SK-N-SH (cell line): ENCODE results near the gene CCDC106. TPM values are rescaled to one million over a fixed set of nuclear protein-coding genes. Genes with fewer than 3 reads are reported as not detected.

Experiments
- CTCF ChIA-PET: fragments of 300-600, 350-600 bp; formaldehyde crosslinking; extraction: SDS; loops from one replicate; lab custom pipeline; 2021; lab: Yijun Ruan, JAX
- POLR2A ChIA-PET: fragments of 350-600 bp; sonication (Branson Sonifier 250); formaldehyde crosslinking; extraction: SDS; loops from one replicate; lab custom pipeline; 2020; ENCODE audit warnings: antibody characterized with exemption, inconsistent platforms; lab: Yijun Ruan, JAX
- DNase-seq: peaks from one replicate; pipeline ENCODE4 v3.0.0; 2012
- H2AFZ ChIP-seq: fragments of 200-600 bp; sonication (generic); 2 replicates; pipeline ENCODE4 v1.8.1; 2016; ENCODE audit warnings: antibody characterized with exemption, mild to moderate bottlenecking, low read depth
- H3F3A ChIP-seq: fragments of 200-600 bp; sonication (generic); replicated peaks from 2 replicates; pipeline ENCODE3; 2016; ENCODE audit warnings: antibody characterized with exemption, mild to moderate bottlenecking; ENCODE audit not compliant: insufficient read depth
- H3K27ac ChIP-seq, 2 experiments: fragments of 200-500 bp in 1 of 2; fragments of 200-600 bp in 1 of 2; sonication (Bioruptor generic) in 1 of 2; sonication (generic), shearing (Covaris generic) in 1 of 2; 2 replicates each; pipeline versions ENCODE4 v1.5.1 to v1.6.1; 2014 to 2016; ENCODE audit warnings: low read depth in 2 of 2, inconsistent platforms in 1 of 2, low read length in 1 of 2, mild to moderate bottlenecking in 1 of 2, mixed read lengths in 1 of 2
- H3K27me3 ChIP-seq: fragments of 200-600 bp; sonication (generic), shearing (Covaris generic); 2 replicates; pipeline ENCODE4 v1.6.1; 2016; ENCODE audit warnings: mixed run types; ENCODE audit not compliant: insufficient read depth
- H3K36me3 ChIP-seq, 2 experiments: fragments of 200-500 bp in 1 of 2; fragments of 200-600 bp in 1 of 2; sonication (Bioruptor generic) in 1 of 2; sonication (generic) in 1 of 2; replicated peaks in 1 of 2; 2 replicates each; pipeline versions ENCODE3 to v1.5.1; 2014 to 2016; ENCODE audit warnings: low read length in 1 of 2, mild to moderate bottlenecking in 1 of 2; ENCODE audit not compliant: insufficient read depth in 2 of 2, control insufficient read depth in 1 of 2
- H3K4me1 ChIP-seq, 2 experiments: fragments of 200-500 bp in 1 of 2; fragments of 200-600 bp in 1 of 2; sonication (Bioruptor generic) in 1 of 2; sonication (generic), shearing (Covaris generic) in 1 of 2; 2 replicates each; pipeline versions ENCODE4 v1.5.1 to v1.6.1; 2014 to 2016; ENCODE audit warnings: low read depth in 1 of 2, low read length in 1 of 2, mixed run types in 1 of 2; ENCODE audit not compliant: insufficient read depth in 2 of 2, control insufficient read depth in 1 of 2
- H3K4me2 ChIP-seq: fragments of 200-600 bp; sonication (generic), shearing (Covaris generic); 2 replicates; pipeline ENCODE4 v1.6.1; 2017; ENCODE audit warnings: mixed run types
- H3K4me3 ChIP-seq, 2 experiments: fragments of 200-500 bp in 1 of 2; fragments of 200-600 bp in 1 of 2; sonication (Bioruptor generic) in 1 of 2; sonication (generic), shearing (Covaris generic) in 1 of 2; 2 replicates each; pipeline versions ENCODE4 v1.5.1 to v1.8.1; 2014 to 2016; ENCODE audit warnings: low read depth in 2 of 2, inconsistent platforms in 1 of 2, low read length in 1 of 2, mild to moderate bottlenecking in 1 of 2, mixed read lengths in 1 of 2, moderate library complexity in 1 of 2
- H3K79me2 ChIP-seq: fragments of 200-600 bp; sonication (generic); 2 replicates; pipeline ENCODE4 v1.8.1; 2017; ENCODE audit warnings: mild to moderate bottlenecking; ENCODE audit not compliant: insufficient read depth
- H3K9ac ChIP-seq: fragments of 200-600 bp; sonication (generic); 2 replicates; pipeline ENCODE4 v1.6.1; 2017; ENCODE audit warnings: mixed run types
- H3K9me2 ChIP-seq: fragments of 200-600 bp; sonication (generic); 2 replicates; pipeline ENCODE4 v1.6.1; 2017; ENCODE audit warnings: mixed run types
- H3K9me3 ChIP-seq: fragments of 200-600 bp; sonication (generic); 2 replicates; pipeline ENCODE4 v1.6.1; 2017; ENCODE audit warnings: mixed run types, mild to moderate bottlenecking, moderate library complexity
- H4K20me1 ChIP-seq: fragments of 200-600 bp; sonication (generic); 2 replicates; pipeline ENCODE4 v1.6.1; 2017; ENCODE audit warnings: mild to moderate bottlenecking, mixed run types; ENCODE audit not compliant: insufficient read depth
- CHD2 ChIP-seq: fragments of 150-350 bp; IDR thresholded peaks from 2 replicates; pipeline ENCODE4 v1.6.1; 2018; ENCODE audit warnings: low read length; ENCODE audit not compliant: partially characterized antibody
- ELF1 ChIP-seq: IDR thresholded peaks from 2 replicates; pipeline ENCODE4 v1.4.0; 2012
- FOXJ3 ChIP-seq: sonication (generic); formaldehyde crosslinking; IDR thresholded peaks from 2 replicates; pipeline ENCODE4 v1.5.1; 2020; ENCODE audit warnings: mild to moderate bottlenecking, missing genetic modification reagents
- IRF3 ChIP-seq: fragments of 150-350 bp; IDR thresholded peaks from 2 replicates; pipeline ENCODE4 v1.6.1; 2016; ENCODE audit warnings: mild to moderate bottlenecking, low read depth, low read length
- NFIC ChIP-seq: IDR thresholded peaks from 2 replicates; pipeline ENCODE4 v1.4.0; 2012; ENCODE audit warnings: borderline replicate concordance
- NRF1 ChIP-seq: IDR thresholded peaks from 2 replicates; pipeline ENCODE4 v1.6.1; 2012; ENCODE audit warnings: low read depth, mild to moderate bottlenecking, low read length
- RAD21 ChIP-seq: IDR thresholded peaks from 2 replicates; pipeline ENCODE4 v1.6.1; 2012; ENCODE audit warnings: mild to moderate bottlenecking, low read length
- SIN3A ChIP-seq: IDR thresholded peaks from 2 replicates; pipeline ENCODE4 v1.6.1; 2012; ENCODE audit warnings: low read depth, mild to moderate bottlenecking, low read length, moderate library complexity, borderline replicate concordance
- TEAD4 ChIP-seq: IDR thresholded peaks from 2 replicates; pipeline ENCODE4 v1.4.0; 2012; ENCODE audit warnings: mild to moderate bottlenecking, borderline replicate concordance; ENCODE audit not compliant: insufficient read depth
- YY1 ChIP-seq: IDR thresholded peaks from 2 replicates; pipeline ENCODE4 v1.4.0; 2012; ENCODE audit warnings: low read depth, mild to moderate bottlenecking
- WGBS: methylation state at CpG from one replicate; pipeline ENCODE4 v1.1.6; 2017; ENCODE audit warnings: low lambda C conversion rate; 5-methylcytosine and 5-hydroxymethylcytosine counted together
- polyA plus RNA-seq, 3 experiments: library from polyadenylated mRNA; depleted of rRNA; stranded (reverse); fragments of >200 nt; gene quantifications; 2 replicates each; pipeline ENCODE4 v1.2.3, GENCODE V29; 2012
- TF ChIP-seq, protein P1 (sequence below): IDR thresholded peaks from 2 replicates; pipeline ENCODE4 v1.4.0; 2012; ENCODE audit warnings: low read depth, borderline replicate concordance
- TF ChIP-seq, protein P2 (sequence below): fragments of 200-600 bp; sonication (generic); IDR thresholded peaks from 2 replicates; pipeline ENCODE4 v1.6.1; 2017; ENCODE audit warnings: antibody characterized with exemption, mild to moderate bottlenecking, moderate library complexity
- TF ChIP-seq, protein P3 (sequence below): IDR thresholded peaks from 2 replicates; pipeline ENCODE4 v1.4.0; 2012; ENCODE audit warnings: low read depth, borderline replicate concordance

The CCDC106 gene
- polyA plus RNA-seq, 1 of the 3 experiments (the other 2 are of a cell fraction), result 27.1 TPM

DNA sequence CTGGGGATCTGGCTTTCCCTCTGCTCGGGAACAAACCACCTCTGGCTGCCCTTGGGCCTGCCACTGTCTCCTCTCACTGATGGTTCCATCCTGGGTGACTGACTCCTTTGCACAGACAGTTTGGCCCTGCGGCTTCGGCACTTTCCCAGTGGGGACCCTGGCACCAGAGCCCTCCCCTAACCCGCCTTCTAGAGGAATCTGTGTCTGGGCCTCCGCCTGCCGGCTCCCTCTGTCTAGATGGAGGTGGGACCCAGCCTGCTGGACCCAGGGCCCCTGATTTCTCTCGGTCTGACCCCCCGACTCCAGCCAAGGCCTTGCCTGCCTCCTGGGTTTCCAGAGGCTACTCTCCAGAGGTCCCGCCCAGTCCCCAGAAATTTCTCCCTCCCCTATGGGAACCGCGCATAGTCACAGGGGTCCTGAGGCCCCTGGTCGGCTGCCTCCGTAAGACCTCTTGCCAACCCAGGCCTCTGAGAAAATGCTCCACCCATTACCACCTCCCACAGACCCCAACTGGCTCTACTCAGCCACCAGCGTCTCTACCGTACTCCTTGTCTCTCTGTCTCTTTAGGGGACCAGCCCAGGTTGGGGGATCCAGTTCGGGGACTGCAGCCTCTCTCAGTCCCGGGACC, 2.7 kb downstream of the CCDC106 start (continued):
- TF ChIP-seq, protein P1, sequence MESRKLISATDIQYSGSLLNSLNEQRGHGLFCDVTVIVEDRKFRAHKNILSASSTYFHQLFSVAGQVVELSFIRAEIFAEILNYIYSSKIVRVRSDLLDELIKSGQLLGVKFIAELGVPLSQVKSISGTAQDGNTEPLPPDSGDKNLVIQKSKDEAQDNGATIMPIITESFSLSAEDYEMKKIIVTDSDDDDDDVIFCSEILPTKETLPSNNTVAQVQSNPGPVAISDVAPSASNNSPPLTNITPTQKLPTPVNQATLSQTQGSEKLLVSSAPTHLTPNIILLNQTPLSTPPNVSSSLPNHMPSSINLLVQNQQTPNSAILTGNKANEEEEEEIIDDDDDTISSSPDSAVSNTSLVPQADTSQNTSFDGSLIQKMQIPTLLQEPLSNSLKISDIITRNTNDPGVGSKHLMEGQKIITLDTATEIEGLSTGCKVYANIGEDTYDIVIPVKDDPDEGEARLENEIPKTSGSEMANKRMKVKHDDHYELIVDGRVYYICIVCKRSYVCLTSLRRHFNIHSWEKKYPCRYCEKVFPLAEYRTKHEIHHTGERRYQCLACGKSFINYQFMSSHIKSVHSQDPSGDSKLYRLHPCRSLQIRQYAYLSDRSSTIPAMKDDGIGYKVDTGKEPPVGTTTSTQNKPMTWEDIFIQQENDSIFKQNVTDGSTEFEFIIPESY, result no peak
- TF ChIP-seq RAD21 (no peak), NRF1 (no peak), NFIC (no peak), SIN3A (no peak), YY1 (no peak)

- Histone ChIP-seq H2AFZ (no peak overlapping the region), H3K9me3 (no peaks in the 10 kb centered on the region), H3K27ac (no peak overlapping the region; a peak in 1 of 4 replicates), H3K27me3 (no peaks in the 10 kb centered on the region), H3K9ac (no peak overlapping the region), H3K9me2 (no peaks in the 10 kb centered on the region), H3K4me3 (no peak overlapping the region), H3K4me1 (peaks cover 5 to 21% of the 10 kb centered on the region in 2 experiments; a peak in 2 of 4 replicates), H4K20me1 (peaks cover 9% of the 10 kb centered on the region), H3K36me3 (peaks cover 6 to 18% of the 10 kb centered on the region in 2 experiments), H3K79me2 (peaks cover 21% of the 10 kb centered on the region), H3F3A (peaks cover 16% of the 10 kb centered on the region), H3K4me2 (no peak overlapping the region)
- WGBS, result 85% methylated on average over 18 of the region's 18 CpGs
- no peak for DNase-seq
- TF ChIP-seq RAD21 (no peak), IRF3 (no peak), TEAD4 (no peak), CHD2 (no peak), ELF1 (no peak), FOXJ3 (CRISPR knock-in tag) (no peak)
- TF ChIP-seq, protein P2, sequence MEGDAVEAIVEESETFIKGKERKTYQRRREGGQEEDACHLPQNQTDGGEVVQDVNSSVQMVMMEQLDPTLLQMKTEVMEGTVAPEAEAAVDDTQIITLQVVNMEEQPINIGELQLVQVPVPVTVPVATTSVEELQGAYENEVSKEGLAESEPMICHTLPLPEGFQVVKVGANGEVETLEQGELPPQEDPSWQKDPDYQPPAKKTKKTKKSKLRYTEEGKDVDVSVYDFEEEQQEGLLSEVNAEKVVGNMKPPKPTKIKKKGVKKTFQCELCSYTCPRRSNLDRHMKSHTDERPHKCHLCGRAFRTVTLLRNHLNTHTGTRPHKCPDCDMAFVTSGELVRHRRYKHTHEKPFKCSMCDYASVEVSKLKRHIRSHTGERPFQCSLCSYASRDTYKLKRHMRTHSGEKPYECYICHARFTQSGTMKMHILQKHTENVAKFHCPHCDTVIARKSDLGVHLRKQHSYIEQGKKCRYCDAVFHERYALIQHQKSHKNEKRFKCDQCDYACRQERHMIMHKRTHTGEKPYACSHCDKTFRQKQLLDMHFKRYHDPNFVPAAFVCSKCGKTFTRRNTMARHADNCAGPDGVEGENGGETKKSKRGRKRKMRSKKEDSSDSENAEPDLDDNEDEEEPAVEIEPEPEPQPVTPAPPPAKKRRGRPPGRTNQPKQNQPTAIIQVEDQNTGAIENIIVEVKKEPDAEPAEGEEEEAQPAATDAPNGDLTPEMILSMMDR, result no peak
- TF ChIP-seq, protein P3, sequence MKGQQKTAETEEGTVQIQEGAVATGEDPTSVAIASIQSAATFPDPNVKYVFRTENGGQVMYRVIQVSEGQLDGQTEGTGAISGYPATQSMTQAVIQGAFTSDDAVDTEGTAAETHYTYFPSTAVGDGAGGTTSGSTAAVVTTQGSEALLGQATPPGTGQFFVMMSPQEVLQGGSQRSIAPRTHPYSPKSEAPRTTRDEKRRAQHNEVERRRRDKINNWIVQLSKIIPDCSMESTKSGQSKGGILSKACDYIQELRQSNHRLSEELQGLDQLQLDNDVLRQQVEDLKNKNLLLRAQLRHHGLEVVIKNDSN, result no peak
- CTCF ChIA-PET, result no interaction called here
- POLR2A ChIA-PET, result no interaction called here
Observed at GRCh38 chr19:55651236-55651635, 3.2 kb downstream of the CCDC106 start.
